Femur (tissue), 1 donor: ENCODE results near the gene CSNK1G1.
"Not testable (repeated sequence)": the region's sequence is repeated elsewhere in the genome, so short reads cannot be mapped to it uniquely, and the experiment has no call there.

ENCODE experiments used
- DNase-seq: peaks from one replicate; pipeline ENCODE4 v3.0.0-alpha.2; 2017

The CSNK1G1 gene

GRCh38 chr15:64348455-64348854 is 7.5 kb downstream of the CSNK1G1 start:
- no peak for DNase-seq

GRCh38 chr15:64346242-64346641 is 9.7 kb downstream of the CSNK1G1 start:
- not testable (repeated sequence) for DNase-seq

- no peak for DNase-seq
Measured at GRCh38 chr15:64344651-64345294, 11.2 kb downstream of the CSNK1G1 start.

- no peak for DNase-seq
Measured at GRCh38 chr15:64343841-64344240, 12.1 kb downstream of the CSNK1G1 start.

GRCh38 chr15:64343222-64343621 is 12.8 kb downstream of the CSNK1G1 start:
- DNase-seq = no peak

- no peak for DNase-seq
Measured at GRCh38 chr15:64341961-64342360, 14.0 kb downstream of the CSNK1G1 start.

- DNase-seq = no peak
Measured at GRCh38 chr15:64340355-64340754, 15.6 kb downstream of the CSNK1G1 start.

GRCh38 chr15:64337761-64338160 is 18.2 kb downstream of the CSNK1G1 start:
- DNase-seq = no peak

- DNase-seq = no peak
Measured at GRCh38 chr15:64333986-64334929, 21.7 kb downstream of the CSNK1G1 start.

GRCh38 chr15:64333516-64333915 is 22.5 kb downstream of the CSNK1G1 start:
- no peak for DNase-seq

- not testable (repeated sequence) for DNase-seq
Measured at GRCh38 chr15:64331668-64332067, 24.3 kb downstream of the CSNK1G1 start.

GRCh38 chr15:64326975-64327374 is 29.0 kb downstream of the CSNK1G1 start:
- DNase-seq = not testable (repeated sequence)

GRCh38 chr15:64326458-64326857 is 29.5 kb downstream of the CSNK1G1 start:
- DNase-seq = not testable (repeated sequence)

- DNase-seq = no peak
Measured at GRCh38 chr15:64324165-64324877, 31.7 kb downstream of the CSNK1G1 start.

GRCh38 chr15:64315216-64315615 is 40.8 kb downstream of the CSNK1G1 start:
- DNase-seq = no peak

GRCh38 chr15:64314456-64314855 is 41.5 kb downstream of the CSNK1G1 start:
- no peak for DNase-seq

GRCh38 chr15:64311566-64311965 is 44.4 kb downstream of the CSNK1G1 start:
- no peak for DNase-seq

GRCh38 chr15:64310036-64310435 is 45.9 kb downstream of the CSNK1G1 start:
- DNase-seq = no peak

GRCh38 chr15:64305261-64305660 is 50.7 kb downstream of the CSNK1G1 start:
- no peak for DNase-seq

GRCh38 chr15:64289550-64289949 is 66.4 kb downstream of the CSNK1G1 start:
- no peak for DNase-seq

- DNase-seq = no peak
Measured at GRCh38 chr15:64288999-64289398, 67.0 kb downstream of the CSNK1G1 start.

- DNase-seq = no peak
Measured at GRCh38 chr15:64288577-64288976, 67.4 kb downstream of the CSNK1G1 start.

- DNase-seq = no peak
Measured at GRCh38 chr15:64287953-64288352, 68.0 kb downstream of the CSNK1G1 start.
